Measurements from ENCODE around the gene RUFY1. TPM values are rescaled to one million over a fixed set of nuclear protein-coding genes. Genes with fewer than 3 reads are reported as not detected.

Gene RUFY1
- total and polyA plus RNA-seq, 2 donors (not counting 3 experiments of a cell fraction or from before 2014, with no cell fraction given) = 25.6 to 44.9 TPM

- Histone ChIP-seq H3K36me3 (ENCODE audit: control insufficient read depth in 2 of 2, extremely low read depth in 1 of 2, insufficient read depth in 2 of 2, low read length in 2 of 2) (peaks cover 12 to 48% of the 10 kb centered on the region in 2 experiments), H3K79me2 (ENCODE audit: control insufficient read depth, insufficient read depth, low read length) (no peaks in the 10 kb centered on the region), H2AFZ (ENCODE audit: low read depth, low read length) (no peak overlapping the region), H3K4me3 (replicated peaks in 1 of 3; ENCODE audit: insufficient read depth in 1 of 3, low read depth in 1 of 3, low read length in 3 of 3) (no peak overlapping the region), H3K27me3 (ENCODE audit: control insufficient read depth in 2 of 2, insufficient read depth in 2 of 2, low read length in 2 of 2) (no peaks in the 10 kb centered on the region), H3K4me2 (ENCODE audit: insufficient read depth, low read length) (no peak overlapping the region), H3K9me1 (replicated peaks; ENCODE audit: control insufficient read depth, extremely low read depth, insufficient read depth, low read length) (no peaks in the 10 kb centered on the region), H3K27ac (ENCODE audit: insufficient read depth, low read depth, low read length) (no peak overlapping the region), H3K4me1 (ENCODE audit: control insufficient read depth, extremely low read depth, insufficient read depth, low read length) (no peaks in the 10 kb centered on the region), H3K9me3 (replicated peaks; ENCODE audit: control insufficient read depth, insufficient read depth, low read length) (no peaks in the 10 kb centered on the region), H3K9ac (replicated peaks; ENCODE audit: extremely low read depth, insufficient read depth, low read length) (no peak overlapping the region), H4K20me1 (replicated peaks; ENCODE audit: control insufficient read depth, extremely low read depth, insufficient read depth, low read length) (no peaks in the 10 kb centered on the region)
- CTCF ChIA-PET = no interaction called here
- DNase-seq (ENCODE audit: low read depth, low spot score) = no peak
- FAIRE-seq = no peak
- BruUV-seq (replicated peaks) = no TSS peak
- TF ChIP-seq FOS (IDR thresholded peaks at IDR 0.05; ENCODE audit: borderline replicate concordance, insufficient read depth, low read length) (no peak), MAX (IDR thresholded peaks at IDR 0.05; ENCODE audit: insufficient read depth, insufficient read length) (no peak), JUN (IDR thresholded peaks at IDR 0.05; ENCODE audit: borderline replicate concordance, insufficient read depth, insufficient read length, low read depth) (no peak), CTCF (IDR thresholded peaks at IDR 0.05; ENCODE audit: extremely low read depth in 1 of 2, insufficient read depth in 1 of 2, low read depth in 1 of 2, low read length in 2 of 2) (no peak)
- intact Hi-C loops (cut with micrococcal nuclease) = no loop called here
- dilution Hi-C loops (cut with MboI; ENCODE audit: extremely low pct_ligation_motif_present, low sequenced_read_pairs) = no loop called here
- POLR2A ChIA-PET = interaction anchor here (0.7 to 1.6 kb wide), 2 partner anchors 20 to 897 kb away, joined by 3 to 9 read pairs; partner anchors contain the start of gene HNRNPH1
These were observed 53.0 kb downstream of the RUFY1 start for GRCh38 chr5:179603308-179603707.

All from endothelial cell of umbilical vein (primary cell).